MM.1S (cell line): ENCODE measurements around the gene PLTP.
A peak's percentile ranks its signal among the peaks of the same experiment; 100 is the strongest.

Experiments
- DNase-seq: peaks from one replicate; pipeline ENCODE4 v3.0.0-alpha.2; 2015
- H2AFZ ChIP-seq: fragments of 300-600 bp; sonication (generic); 2 replicates; pipeline ENCODE4 v1.6.0; 2016; ENCODE audit warnings: antibody characterized with exemption, low read length
- H3F3A ChIP-seq: fragments of 300-600 bp; sonication (generic); 2 replicates; pipeline ENCODE4 v1.6.1; 2016; ENCODE audit warnings: mild to moderate bottlenecking, antibody characterized with exemption, low read length, moderate library complexity, mixed read lengths; ENCODE audit not compliant: insufficient read depth
- H3K27ac ChIP-seq: fragments of 300-600 bp; sonication (generic); 2 replicates; pipeline ENCODE4 v1.5.1; 2016; ENCODE audit warnings: mild to moderate bottlenecking, low read length
- H3K27me3 ChIP-seq: fragments of 300-600 bp; sonication (generic); replicated peaks from 2 replicates; pipeline ENCODE4 v1.6.0; 2016; ENCODE audit warnings: low read length; ENCODE audit not compliant: insufficient read depth
- H3K36me3 ChIP-seq: fragments of 300-600 bp; sonication (generic); replicated peaks from 2 replicates; pipeline ENCODE4 v1.6.1; 2016; ENCODE audit warnings: mild to moderate bottlenecking, low read length, mixed read lengths; ENCODE audit not compliant: insufficient read depth
- H3K4me1 ChIP-seq: fragments of 300-600 bp; sonication (generic); 2 replicates; pipeline ENCODE4 v1.6.1; 2016; ENCODE audit warnings: low read length, mixed read lengths
- H3K4me2 ChIP-seq: fragments of 300-600 bp; sonication (generic); 2 replicates; pipeline ENCODE4 v1.6.0; 2016; ENCODE audit warnings: low read depth, low read length
- H3K4me3 ChIP-seq: fragments of 300-600 bp; sonication (generic); 2 replicates; pipeline ENCODE4 v1.5.1; 2016; ENCODE audit warnings: low read length, mixed read lengths
- H3K79me2 ChIP-seq: fragments of 300-600 bp; sonication (generic); 2 replicates; pipeline ENCODE4 v1.6.1; 2016; ENCODE audit warnings: mixed run types, low read length, mixed read lengths
- H3K9ac ChIP-seq: fragments of 300-600 bp; sonication (generic); 2 replicates; pipeline ENCODE4 v1.6.1; 2016; ENCODE audit warnings: low read length, mixed read lengths
- H3K9me2 ChIP-seq: fragments of 300-600 bp; sonication (generic); replicated peaks from 2 replicates; pipeline ENCODE4 v1.6.1; 2016; ENCODE audit warnings: mild to moderate bottlenecking, low read length, mixed read lengths; ENCODE audit not compliant: insufficient read depth
- H3K9me3 ChIP-seq: fragments of 300-600 bp; sonication (generic); replicated peaks from 2 replicates; pipeline ENCODE4 v1.6.1; 2016; ENCODE audit warnings: mild to moderate bottlenecking, low read length, mixed read lengths; ENCODE audit not compliant: insufficient read depth
- H4K20me1 ChIP-seq: fragments of 300-600 bp; sonication (generic); 2 replicates; pipeline ENCODE4 v1.6.1; 2016; ENCODE audit warnings: mild to moderate bottlenecking, low read length, moderate library complexity, mixed read lengths; ENCODE audit not compliant: insufficient read depth
- CTCF ChIP-seq: fragments of 300-600 bp; sonication (generic); IDR thresholded peaks from 2 replicates; pipeline ENCODE4 v1.5.1; 2016; ENCODE audit warnings: antibody characterized with exemption, low read length, mixed read lengths
- EZH2 ChIP-seq: fragments of 300-600 bp; sonication (generic); optimal IDR thresholded peaks from 2 replicates; pipeline ENCODE3; 2017; ENCODE audit warnings: low read depth, mild to moderate bottlenecking, antibody characterized with exemption, low read length, mixed read lengths
- EZH2phosphoT487 ChIP-seq: fragments of 300-600 bp; sonication (generic); IDR thresholded peaks from 2 replicates; pipeline ENCODE4 v1.6.1; 2018; ENCODE audit warnings: antibody characterized with exemption, low read length

PLTP gene

GRCh38 chr20:45882469-45883099 lies 29.4 kb downstream of the PLTP start:
- Histone ChIP-seq H3K4me1 (no peaks in the 10 kb centered on the region), H2AFZ (no peak overlapping the region), H3K9ac (no peak overlapping the region), H3K27me3 (no peaks in the 10 kb centered on the region), H3F3A (no peaks in the 10 kb centered on the region; the same call in 1 of the 2 replicates), H4K20me1 (no peaks in the 10 kb centered on the region), H3K9me2 (no peaks in the 10 kb centered on the region), H3K27ac (no peak overlapping the region), H3K36me3 (no peaks in the 10 kb centered on the region), H3K4me3 (no peak overlapping the region), H3K9me3 (no peaks in the 10 kb centered on the region), H3K4me2 (no peak overlapping the region), H3K79me2 (peaks cover 14% of the 10 kb centered on the region)
- DNase-seq = no peak
- TF ChIP-seq EZH2 = no peak
- no peak for TF ChIP-seq CTCF
- TF ChIP-seq EZH2phosphoT487 = no peak

GRCh38 chr20:45880988-45881788 lies 30.8 kb downstream of the PLTP start, which contains the start of gene ZSWIM1:
Gene ZSWIM1 (plus strand): TSS chr20:45881227. CDS start chr20:45882593, 1,366 bp downstream.
- no peaks in the 10 kb centered on the region for H3K27me3 ChIP-seq
- no peaks in the 10 kb centered on the region for H3K9me2 ChIP-seq
- no peak for TF ChIP-seq EZH2phosphoT487
- no peak for TF ChIP-seq CTCF
- no peak for TF ChIP-seq EZH2
- peaks cover 14% of the 10 kb centered on the region for H3K79me2 ChIP-seq
- H4K20me1 ChIP-seq = no peaks in the 10 kb centered on the region
- peak within 1 kb of the TSS; percentile 16; the same call in 1 of the 2 replicates for H3K27ac ChIP-seq
- peak within 1 kb of the TSS; percentile 72 for H3K4me2 ChIP-seq
- peak within 1 kb of the TSS; percentile 91 for H3K4me3 ChIP-seq
- H2AFZ ChIP-seq = peak within 1 kb of the TSS; percentile 77
- peak within 1 kb of the TSS; percentile 75 for H3K9ac ChIP-seq
- peak; percentile 99 for DNase-seq
- no peaks in the 10 kb centered on the region for H3K36me3 ChIP-seq
- H3K9me3 ChIP-seq = no peaks in the 10 kb centered on the region
- no peaks in the 10 kb centered on the region for H3K4me1 ChIP-seq
- H3F3A ChIP-seq = no peaks in the 10 kb centered on the region; the same call in 1 of the 2 replicates

GRCh38 chr20:45878076-45878761 lies 33.7 kb downstream of the PLTP start:
- Histone ChIP-seq H3K9me2 (no peaks in the 10 kb centered on the region), H3F3A (no peaks in the 10 kb centered on the region), H3K27me3 (no peaks in the 10 kb centered on the region), H3K9ac (no peak overlapping the region), H3K36me3 (no peaks in the 10 kb centered on the region), H2AFZ (no peak overlapping the region), H3K79me2 (peaks cover 14% of the 10 kb centered on the region), H3K9me3 (no peaks in the 10 kb centered on the region), H3K4me3 (no peak overlapping the region), H3K27ac (no peak overlapping the region), H3K4me2 (no peak overlapping the region), H3K4me1 (no peaks in the 10 kb centered on the region), H4K20me1 (no peaks in the 10 kb centered on the region)
- no peak for TF ChIP-seq EZH2
- TF ChIP-seq CTCF = no peak
- no peak for TF ChIP-seq EZH2phosphoT487
- DNase-seq = no peak
